Calu3 (cell line): Measurements from ENCODE around the gene LPCAT1. TPM values are rescaled to one million over a fixed set of nuclear protein-coding genes. Genes with fewer than 3 reads are reported as not detected.

ENCODE experiments used
- BruUV-seq: library from RNA; stranded (reverse); fragments of 400-500 nt; replicated peaks from 2 replicates; lab custom pipeline; 2021; lab: Mats Ljungman, UMichigan
- CTCF ChIA-PET: fragments of 300-600 bp; sonication (Branson Sonifier 250); formaldehyde crosslinking; loops from one replicate; lab custom pipeline; 2022; ENCODE audit warnings: antibody characterized with exemption; lab: Charles Lee
- DNase-seq: peaks from one replicate; pipeline ENCODE4 v3.0.0; 2022
- H3K27ac Mint-ChIP-seq: one replicate; pipeline ENCODE4 v1.8.0; 2022; ENCODE audit warnings: mixed read lengths; ENCODE audit not compliant: unreplicated experiment
- H3K27me3 Mint-ChIP-seq: one replicate; pipeline ENCODE4 v1.8.0; 2022; ENCODE audit warnings: mixed read lengths; ENCODE audit not compliant: unreplicated experiment
- H3K36me3 Mint-ChIP-seq: one replicate; pipeline ENCODE4 v1.8.0; 2022; ENCODE audit warnings: mild to moderate bottlenecking, moderate library complexity, mixed read lengths; ENCODE audit not compliant: insufficient read depth, unreplicated experiment
- H3K4me1 Mint-ChIP-seq: one replicate; pipeline ENCODE4 v1.8.0; 2022; ENCODE audit warnings: mild to moderate bottlenecking, low read depth, mixed read lengths; ENCODE audit not compliant: unreplicated experiment
- H3K4me3 Mint-ChIP-seq: one replicate; pipeline ENCODE4 v1.8.0; 2022; ENCODE audit warnings: mild to moderate bottlenecking, low read depth, moderate library complexity, mixed read lengths; ENCODE audit not compliant: unreplicated experiment
- H3K9me3 Mint-ChIP-seq: one replicate; pipeline ENCODE4 v1.8.0; 2022; ENCODE audit warnings: low read depth, mixed read lengths; ENCODE audit not compliant: unreplicated experiment
- intact Hi-C: fragments of 100-400 bp; cut with micrococcal nuclease; formaldehyde crosslinking; loops from one replicate; pipeline ENCODE4 v1.10.0; 2022; ENCODE audit not compliant: unreplicated experiment
- total RNA-seq: library from RNA; stranded (reverse); gene quantifications from 2 replicates; pipeline ENCODE4 v1.2.3, GENCODE V29; 2022
- TF ChIP-seq, protein P1 (sequence below): fragments of 200-600 bp; IDR thresholded peaks from one replicate; pipeline ENCODE4 v1.8.0; 2022; ENCODE audit warnings: antibody characterized with exemption; ENCODE audit not compliant: unreplicated experiment

Gene LPCAT1
- total RNA-seq, 1 experiment from 2014 or later: 42.3 TPM

GRCh38 chr5:1415059-1415425 lies 108.7 kb downstream of the LPCAT1 start:
- Mint-ChIP-seq H3K4me1 (no peaks in the 10 kb centered on the region), H3K27me3 (peaks cover 52% of the 10 kb centered on the region), H3K36me3 (peaks cover 3% of the 10 kb centered on the region), H3K27ac (no peak overlapping the region), H3K9me3 (peaks cover 6% of the 10 kb centered on the region), H3K4me3 (no peak overlapping the region)
- BruUV-seq: no TSS peak
- CTCF ChIA-PET: no interaction called here
- intact Hi-C loops: no loop called here
- TF ChIP-seq, protein P1, sequence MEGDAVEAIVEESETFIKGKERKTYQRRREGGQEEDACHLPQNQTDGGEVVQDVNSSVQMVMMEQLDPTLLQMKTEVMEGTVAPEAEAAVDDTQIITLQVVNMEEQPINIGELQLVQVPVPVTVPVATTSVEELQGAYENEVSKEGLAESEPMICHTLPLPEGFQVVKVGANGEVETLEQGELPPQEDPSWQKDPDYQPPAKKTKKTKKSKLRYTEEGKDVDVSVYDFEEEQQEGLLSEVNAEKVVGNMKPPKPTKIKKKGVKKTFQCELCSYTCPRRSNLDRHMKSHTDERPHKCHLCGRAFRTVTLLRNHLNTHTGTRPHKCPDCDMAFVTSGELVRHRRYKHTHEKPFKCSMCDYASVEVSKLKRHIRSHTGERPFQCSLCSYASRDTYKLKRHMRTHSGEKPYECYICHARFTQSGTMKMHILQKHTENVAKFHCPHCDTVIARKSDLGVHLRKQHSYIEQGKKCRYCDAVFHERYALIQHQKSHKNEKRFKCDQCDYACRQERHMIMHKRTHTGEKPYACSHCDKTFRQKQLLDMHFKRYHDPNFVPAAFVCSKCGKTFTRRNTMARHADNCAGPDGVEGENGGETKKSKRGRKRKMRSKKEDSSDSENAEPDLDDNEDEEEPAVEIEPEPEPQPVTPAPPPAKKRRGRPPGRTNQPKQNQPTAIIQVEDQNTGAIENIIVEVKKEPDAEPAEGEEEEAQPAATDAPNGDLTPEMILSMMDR: no peak
- no peak for DNase-seq

- TF ChIP-seq, protein P1: no peak
- BruUV-seq: no TSS peak
- no peak for DNase-seq
- Mint-ChIP-seq H3K4me1 (no peaks in the 10 kb centered on the region), H3K36me3 (peaks cover 4% of the 10 kb centered on the region), H3K27ac (no peak overlapping the region), H3K4me3 (no peak overlapping the region), H3K27me3 (peaks cover 50% of the 10 kb centered on the region), H3K9me3 (peaks cover 6% of the 10 kb centered on the region)
- CTCF ChIA-PET: no interaction called here
- intact Hi-C loops: no loop called here
Measured at GRCh38 chr5:1414311-1415058, 109.3 kb downstream of the LPCAT1 start.

DNA sequence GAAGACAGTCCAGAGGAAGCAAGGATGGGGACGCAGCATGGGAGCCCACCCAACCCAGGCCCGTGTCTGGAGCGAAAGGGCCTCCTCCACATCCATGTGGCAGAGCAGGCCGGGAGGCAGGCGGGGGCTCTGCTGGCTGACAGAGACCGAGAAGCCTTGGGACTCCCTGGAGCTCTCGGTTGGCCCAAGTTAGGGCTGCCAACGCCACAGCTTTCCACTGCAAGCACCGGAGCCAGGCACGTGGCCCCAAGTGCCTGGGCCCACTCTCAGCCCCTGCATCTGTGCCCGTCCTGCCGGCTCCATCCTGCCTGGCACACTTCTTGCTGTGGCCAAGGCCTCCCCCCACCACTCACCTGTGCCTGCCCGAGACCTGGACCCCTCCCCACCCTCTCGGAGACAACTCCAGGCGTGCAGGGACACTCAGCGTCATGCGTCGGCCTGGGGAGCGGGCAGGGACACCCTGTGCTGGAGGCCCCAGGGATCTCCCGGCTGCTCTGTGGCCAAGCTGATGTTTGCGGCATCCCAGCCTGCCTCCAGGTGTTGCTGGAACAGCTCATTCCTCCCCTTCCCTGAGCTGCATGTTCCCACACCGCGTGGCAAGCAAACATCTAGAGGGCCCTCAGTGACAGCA lies 110.0 kb downstream of the LPCAT1 start:
- peaks cover 7% of the 10 kb centered on the region for H3K36me3 Mint-ChIP-seq
- H3K9me3 Mint-ChIP-seq: peaks cover 3% of the 10 kb centered on the region
- intact Hi-C loops: no loop called here
- TF ChIP-seq, protein P1: no peak
- BruUV-seq: no TSS peak
- H3K27ac Mint-ChIP-seq: no peak overlapping the region
- H3K4me1 Mint-ChIP-seq: no peaks in the 10 kb centered on the region
- DNase-seq: no peak
- no peak overlapping the region for H3K4me3 Mint-ChIP-seq
- CTCF ChIA-PET: no interaction called here
- peaks cover 50% of the 10 kb centered on the region for H3K27me3 Mint-ChIP-seq

DNA sequence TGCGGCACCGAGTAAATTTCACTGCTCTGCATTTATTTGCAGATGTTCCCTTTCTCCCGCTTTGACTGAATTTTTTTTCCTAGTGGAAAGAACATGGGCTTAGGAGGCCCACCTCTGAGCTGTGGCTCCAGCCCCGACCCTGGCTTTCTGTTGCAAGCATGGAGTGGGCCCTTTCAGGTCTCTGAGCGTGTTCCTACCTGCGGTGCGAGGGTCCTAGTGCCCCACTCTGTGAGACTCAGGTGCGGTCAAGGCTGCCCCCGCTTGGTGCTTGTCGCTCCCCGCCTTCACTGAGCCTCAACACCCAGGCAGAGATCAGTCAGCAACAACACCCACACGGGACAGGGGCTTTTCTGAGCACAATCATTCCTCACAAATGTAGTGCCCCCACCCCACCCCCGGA lies 110.5 kb downstream of the LPCAT1 start:
- H3K9me3 Mint-ChIP-seq: peaks cover under 1% of the 10 kb centered on the region
- intact Hi-C loops: no loop called here
- CTCF ChIA-PET: no interaction called here
- TF ChIP-seq, protein P1: no peak
- peaks cover 7% of the 10 kb centered on the region for H3K36me3 Mint-ChIP-seq
- H3K27ac Mint-ChIP-seq: no peak overlapping the region
- no peaks in the 10 kb centered on the region for H3K4me1 Mint-ChIP-seq
- peaks cover 47% of the 10 kb centered on the region for H3K27me3 Mint-ChIP-seq
- no peak for DNase-seq
- no TSS peak for BruUV-seq
- H3K4me3 Mint-ChIP-seq: no peak overlapping the region
